ENCODE data around the gene RASA4B. TPM values are rescaled to one million over a fixed set of nuclear protein-coding genes. Genes with fewer than 3 reads are reported as not detected.

RASA4B gene
- polyA plus RNA-seq, 1 experiment = 4.0 TPM

GRCh38 chr7:102452451-102452850 lies 65.1 kb downstream of the RASA4B start:
- TF ChIP-seq CTCF (IDR thresholded peaks at IDR 0.05; ENCODE audit: low read depth, low read length) = no peak
- DNase-seq (ENCODE audit: low read depth, low spot score) = no peak

GRCh38 chr7:102451371-102452054 lies 66.1 kb downstream of the RASA4B start:
- Histone ChIP-seq H3K27me3 (ENCODE audit: control insufficient read depth, insufficient read depth, low read length) (no peaks in the 10 kb centered on the region), H3K9me3 (ENCODE audit: control insufficient read depth, insufficient read depth, low read length) (no peaks in the 10 kb centered on the region; the same call in 1 of the 2 replicates), H3K27ac (ENCODE audit: low read depth, low read length) (no peak overlapping the region), H3K4me3 (ENCODE audit: low read depth, low read length) (no peak overlapping the region)
- CTCF ChIA-PET = no interaction called here
- no peak for TF ChIP-seq CTCF (IDR thresholded peaks at IDR 0.05; ENCODE audit: low read depth, low read length)
- POLR2A ChIA-PET = no interaction called here
- no peak for DNase-seq (ENCODE audit: low read depth, low spot score)

More at GRCh38 chr7:102452451-102452850, 65.1 kb downstream of the RASA4B start:
- Histone ChIP-seq H3K9me3 (ENCODE audit: control insufficient read depth, insufficient read depth, low read length) (no peaks in the 10 kb centered on the region; the same call in 1 of the 2 replicates), H3K27me3 (ENCODE audit: control insufficient read depth, insufficient read depth, low read length) (no peaks in the 10 kb centered on the region), H3K27ac (ENCODE audit: low read depth, low read length) (no peak overlapping the region), H3K4me3 (ENCODE audit: low read depth, low read length) (no peak overlapping the region)
- CTCF ChIA-PET = no interaction called here
- POLR2A ChIA-PET = no interaction called here

GRCh38 chr7:102450242-102450641 lies 67.3 kb downstream of the RASA4B start:
- Histone ChIP-seq H3K27ac (ENCODE audit: low read depth, low read length) (no peak overlapping the region), H3K27me3 (ENCODE audit: control insufficient read depth, insufficient read depth, low read length) (no peaks in the 10 kb centered on the region), H3K9me3 (ENCODE audit: control insufficient read depth, insufficient read depth, low read length) (no peaks in the 10 kb centered on the region; the same call in 1 of the 2 replicates), H3K4me3 (ENCODE audit: low read depth, low read length) (no peak overlapping the region)
- no peak for TF ChIP-seq CTCF (IDR thresholded peaks at IDR 0.05; ENCODE audit: low read depth, low read length)
- DNase-seq (ENCODE audit: low read depth, low spot score) = no peak
- ChIA-PET CTCF (interaction anchor here (0.6 to 0.9 kb wide), 2 partner anchors 13 to 29 kb away, joined by 3 read pairs; no protein-coding TSS in a partner anchor), POLR2A (no interaction called here)

- POLR2A ChIA-PET = no interaction called here
- Histone ChIP-seq H3K4me3 (ENCODE audit: low read depth, low read length) (no peak overlapping the region), H3K27me3 (ENCODE audit: control insufficient read depth, insufficient read depth, low read length) (no peaks in the 10 kb centered on the region), H3K9me3 (ENCODE audit: control insufficient read depth, insufficient read depth, low read length) (no peaks in the 10 kb centered on the region; the same call in 1 of the 2 replicates), H3K27ac (ENCODE audit: low read depth, low read length) (no peak overlapping the region)
- CTCF ChIA-PET = no interaction called here
- DNase-seq (ENCODE audit: low read depth, low spot score) = no peak
- TF ChIP-seq CTCF (IDR thresholded peaks at IDR 0.05; ENCODE audit: low read depth, low read length) = no peak
Measured at GRCh38 chr7:102449136-102449535, 68.4 kb downstream of the RASA4B start.

GRCh38 chr7:102447311-102447710 lies 70.3 kb downstream of the RASA4B start:
- no peak for DNase-seq (ENCODE audit: low read depth, low spot score)
- ChIA-PET CTCF (no interaction called here), POLR2A (interaction anchor here (0.6 kb wide), 1 partner anchor 20 kb away, joined by 4 read pairs; no protein-coding TSS in a partner anchor)
- TF ChIP-seq CTCF (IDR thresholded peaks at IDR 0.05; ENCODE audit: low read depth, low read length) = no peak
- no peak overlapping the region for H3K27ac ChIP-seq (ENCODE audit: low read depth, low read length)
- H3K4me3 ChIP-seq (ENCODE audit: low read depth, low read length) = no peak overlapping the region
- H3K27me3 ChIP-seq (ENCODE audit: control insufficient read depth, insufficient read depth, low read length) = no peaks in the 10 kb centered on the region
- H3K9me3 ChIP-seq (ENCODE audit: control insufficient read depth, insufficient read depth, low read length) = no peaks in the 10 kb centered on the region; the same call in 1 of the 2 replicates

Data from AG04450 (cell line).